H9 (cell line): ENCODE data around the gene ITGB3. TPM values are rescaled to one million over a fixed set of nuclear protein-coding genes. Genes with fewer than 3 reads are reported as not detected.

Experiments used
- DNase-seq: peaks from one replicate; pipeline ENCODE4 v3.0.0-alpha.2; 2017
- H2AFZ ChIP-seq: one replicate; pipeline ENCODE4 v1.6.1; 2013; ENCODE audit warnings: mild to moderate bottlenecking, low read length, control low read depth, moderate library complexity
- H2AK5ac ChIP-seq: 2 replicates; pipeline ENCODE4 v1.6.1; 2013; ENCODE audit warnings: low read length, control low read depth, mixed read lengths; ENCODE audit not compliant: insufficient read length
- H2BK120ac ChIP-seq: one replicate; pipeline ENCODE4 v1.6.1; 2013; ENCODE audit warnings: low read depth, mild to moderate bottlenecking, low read length, control low read depth, inconsistent platforms; ENCODE audit not compliant: poor library complexity, severe bottlenecking
- H2BK12ac ChIP-seq: 2 replicates; pipeline ENCODE4 v1.6.1; 2013; ENCODE audit warnings: low read length, control low read depth, mixed read lengths, low read depth; ENCODE audit not compliant: insufficient read length
- H2BK15ac ChIP-seq: 2 replicates; pipeline ENCODE4 v1.6.1; 2013; ENCODE audit warnings: low read depth, low read length, control low read depth
- H2BK20ac ChIP-seq: one replicate; pipeline ENCODE4 v1.6.1; 2013; ENCODE audit warnings: low read depth, mild to moderate bottlenecking, low read length, control low read depth, inconsistent platforms; ENCODE audit not compliant: poor library complexity, severe bottlenecking
- H2BK5ac ChIP-seq: 2 replicates; pipeline ENCODE4 v1.6.1; 2013; ENCODE audit warnings: low read length, control low read depth, mixed read lengths; ENCODE audit not compliant: insufficient read length
- H3K14ac ChIP-seq: 2 replicates; pipeline ENCODE4 v1.6.1; 2013; ENCODE audit warnings: low read length, control low read depth; ENCODE audit not compliant: insufficient read depth
- H3K18ac ChIP-seq: 2 replicates; pipeline ENCODE4 v1.6.1; 2013; ENCODE audit warnings: low read depth, mild to moderate bottlenecking, mixed read lengths, low read length, control low read depth; ENCODE audit not compliant: insufficient read length
- H3K23ac ChIP-seq: 2 replicates; pipeline ENCODE4 v1.6.1; 2013; ENCODE audit warnings: low read length, control low read depth, mixed read lengths, low read depth; ENCODE audit not compliant: insufficient read length
- H3K23me2 ChIP-seq: 2 replicates; pipeline ENCODE4 v1.6.1; 2013; ENCODE audit warnings: low read depth, mild to moderate bottlenecking, mixed read lengths, low read length, control low read depth; ENCODE audit not compliant: insufficient read length, poor library complexity, severe bottlenecking
- H3K27ac ChIP-seq: 2 replicates; pipeline ENCODE4 v1.5.1; 2013; ENCODE audit warnings: low read length, control low read depth, mixed read lengths, low read depth; ENCODE audit not compliant: insufficient read length
- H3K27me3 ChIP-seq: 2 replicates; pipeline ENCODE4 v1.6.1; 2013; ENCODE audit warnings: low read length, control low read depth, inconsistent platforms; ENCODE audit not compliant: insufficient read depth
- H3K4ac ChIP-seq: 2 replicates; pipeline ENCODE4 v1.6.1; 2013; ENCODE audit warnings: low read depth, mild to moderate bottlenecking, control low read depth, inconsistent platforms, low read length, moderate library complexity
- H3K4me1 ChIP-seq: 2 replicates; pipeline ENCODE4 v1.6.1; 2013; ENCODE audit warnings: low read length, control low read depth, inconsistent platforms; ENCODE audit not compliant: insufficient read depth
- H3K4me2 ChIP-seq: 2 replicates; pipeline ENCODE4 v1.6.1; 2013; ENCODE audit warnings: low read length, control low read depth, mixed read lengths; ENCODE audit not compliant: insufficient read length, insufficient read depth
- H3K56ac ChIP-seq: 2 replicates; pipeline ENCODE4 v1.6.1; 2013; ENCODE audit warnings: low read depth, mild to moderate bottlenecking, mixed read lengths, low read length, control low read depth; ENCODE audit not compliant: insufficient read length
- H3K79me1 ChIP-seq: 2 replicates; pipeline ENCODE4 v1.6.1; 2013; ENCODE audit warnings: low read depth, mild to moderate bottlenecking, moderate library complexity, low read length, control low read depth, inconsistent platforms; ENCODE audit not compliant: insufficient read depth, poor library complexity, severe bottlenecking
- H3K79me2 ChIP-seq: 2 replicates; pipeline ENCODE4 v1.6.1; 2013; ENCODE audit warnings: low read length, control low read depth, inconsistent platforms; ENCODE audit not compliant: insufficient read depth
- H3K9ac ChIP-seq: 2 replicates; pipeline ENCODE4 v1.6.1; 2013; ENCODE audit warnings: low read length, control low read depth, mixed read lengths; ENCODE audit not compliant: insufficient read length; ENCODE audit errors: extremely low read depth
- H3K9me3 ChIP-seq: one replicate; pipeline ENCODE4 v1.6.1; 2013; ENCODE audit warnings: low read depth, low read length, inconsistent platforms; ENCODE audit not compliant: control insufficient read depth
- H3T11ph ChIP-seq: one replicate; pipeline ENCODE4 v1.6.1; 2013; ENCODE audit warnings: mild to moderate bottlenecking, low read length, control low read depth, inconsistent platforms
- H4K20me1 ChIP-seq: one replicate; pipeline ENCODE4 v1.6.1; 2013; ENCODE audit not compliant: control insufficient read depth, insufficient read length, insufficient read depth
- H4K5ac ChIP-seq: 2 replicates; pipeline ENCODE4 v1.6.1; 2013; ENCODE audit warnings: low read depth, mild to moderate bottlenecking, mixed read lengths, low read length, control low read depth; ENCODE audit not compliant: insufficient read length
- H4K8ac ChIP-seq: replicated peaks from 2 replicates; pipeline ENCODE4 v1.6.1; 2013; ENCODE audit warnings: low read length, control low read depth, mixed read lengths, low read depth; ENCODE audit not compliant: insufficient read length
- H4K91ac ChIP-seq: 2 replicates; pipeline ENCODE4 v1.6.1; 2013; ENCODE audit warnings: low read depth, mild to moderate bottlenecking, moderate library complexity, mixed read lengths, low read length, control low read depth; ENCODE audit not compliant: insufficient read length
- H3K27ac Mint-ChIP-seq, 3 experiments: 2 replicates in 2 of 3; 3 replicates in 1 of 3; pipeline ENCODE4 v1.8.0; 2020 to 2021; ENCODE audit warnings: mixed read lengths in 3 of 3, mild to moderate bottlenecking in 1 of 3, moderate library complexity in 1 of 3
- H3K27me3 Mint-ChIP-seq: 2 replicates; pipeline ENCODE4 v1.8.0; 2021; ENCODE audit warnings: low read depth, mild to moderate bottlenecking, moderate library complexity, mixed read lengths
- H3K36me3 Mint-ChIP-seq, 3 experiments: 2 replicates in 2 of 3; 3 replicates in 1 of 3; pipeline ENCODE4 v1.8.0; 2020 to 2021; ENCODE audit warnings: low read depth in 3 of 3, mixed read lengths in 3 of 3; ENCODE audit not compliant: insufficient read depth in 1 of 3
- H3K4me1 Mint-ChIP-seq, 2 experiments: 2 replicates each; pipeline ENCODE4 v1.8.0; 2020; ENCODE audit warnings: mixed read lengths in 2 of 2
- H3K4me3 Mint-ChIP-seq, 2 experiments: 2 replicates in 1 of 2; 3 replicates in 1 of 2; pipeline ENCODE4 v1.8.0; 2020 to 2021; ENCODE audit warnings: mild to moderate bottlenecking in 2 of 2, mixed read lengths in 2 of 2, moderate library complexity in 1 of 2
- H3K9me3 Mint-ChIP-seq, 2 experiments: 2 replicates in 1 of 2; 3 replicates in 1 of 2; pipeline ENCODE4 v1.8.0; 2020; ENCODE audit warnings: mild to moderate bottlenecking in 2 of 2, mixed read lengths in 2 of 2, moderate library complexity in 1 of 2
- CTCF ChIP-seq: fragments of 200-600 bp; sonication (generic); conservative IDR thresholded peaks from 3 replicates; pipeline ENCODE4 v1.8.0; 2021; ENCODE audit warnings: antibody characterized with exemption, mild to moderate bottlenecking
- WGBS: extraction: QIAGEN DNeasy Blood & Tissue Kit; methylation state at CpG from one replicate; pipeline ENCODE4 v1.1.7; 2013; ENCODE audit warnings: missing lambda C conversion rate, low lambda C conversion rate, mixed read lengths; ENCODE audit not compliant: insufficient read length; ENCODE audit errors: extremely low coverage; 5-methylcytosine and 5-hydroxymethylcytosine counted together
- total RNA-seq: library from RNA; stranded (reverse); gene quantifications from 2 replicates; pipeline ENCODE4 v1.2.1, GENCODE V29; 2021

ITGB3 gene
- total RNA-seq, 1 experiment from 2014 or later = not detected

- DNase-seq = no peak
- Histone ChIP-seq H2AK5ac (no peak overlapping the region), H3K27ac (no peak overlapping the region), H3K23me2 (no peaks in the 10 kb centered on the region), H3K79me1 (no peaks in the 10 kb centered on the region), H4K5ac (no peak overlapping the region), H4K91ac (no peak overlapping the region), H3K9me3 (no peaks in the 10 kb centered on the region), H3K56ac (no peak overlapping the region), H2AFZ (no peak overlapping the region), H3K23ac (no peak overlapping the region), H3K9ac (no peak overlapping the region), H4K8ac (no peak overlapping the region), H4K20me1 (no peaks in the 10 kb centered on the region), H3K27me3 (no peaks in the 10 kb centered on the region), H2BK5ac (no peak overlapping the region), H3T11ph (no peak overlapping the region), H3K14ac (no peak overlapping the region), H2BK120ac (no peak overlapping the region), H3K79me2 (no peaks in the 10 kb centered on the region), H3K4ac (no peak overlapping the region), H2BK20ac (no peak overlapping the region), H2BK15ac (no peak overlapping the region), H3K4me2 (no peak overlapping the region), H2BK12ac (no peak overlapping the region), H3K4me1 (peaks cover 5% of the 10 kb centered on the region; the same call in 1 of the 2 replicates), H3K18ac (no peak overlapping the region)
- Mint-ChIP-seq H3K4me3 (no peak overlapping the region), H3K4me1 (peaks cover 20 to 21% of the 10 kb centered on the region in 2 experiments), H3K9me3 (peaks cover 13 to 22% of the 10 kb centered on the region in 2 experiments), H3K27me3 (peaks cover 33% of the 10 kb centered on the region), H3K36me3 (peaks cover 0 to 13% (median 9%) of the 10 kb centered on the region in 3 experiments; a peak in 4 of 7 replicates), H3K27ac (no peak overlapping the region)
- WGBS = no CpG with 5 or more reads among the region's 3 CpGs
- no peak for TF ChIP-seq CTCF
Observed at GRCh38 chr17:47223007-47223406, 30.6 kb upstream of the ITGB3 start.
